Endometrial microvascular endothelial cells (primary cell): ENCODE measurements around the gene FABP6. TPM values are rescaled to one million over a fixed set of nuclear protein-coding genes. Genes with fewer than 3 reads are reported as not detected.

Experiments used
- in situ Hi-C: cut with HindIII; loops from 2 replicates; pipeline ENCODE4 v1.10.0; 2017; ENCODE audit warnings: low sequenced_read_pairs, low pct_unique_long_range_greater_than_20kb; ENCODE audit errors: inconsistent ontology term
- total RNA-seq: library from RNA; depleted of rRNA; stranded (reverse); fragments of >200 nt; gene quantifications from one replicate; pipeline ENCODE4 v1.2.3, GENCODE V29; 2015; ENCODE audit errors: inconsistent ontology term

FABP6 gene
- total RNA-seq, 1 donor from 2014 or later = not detected

DNA sequence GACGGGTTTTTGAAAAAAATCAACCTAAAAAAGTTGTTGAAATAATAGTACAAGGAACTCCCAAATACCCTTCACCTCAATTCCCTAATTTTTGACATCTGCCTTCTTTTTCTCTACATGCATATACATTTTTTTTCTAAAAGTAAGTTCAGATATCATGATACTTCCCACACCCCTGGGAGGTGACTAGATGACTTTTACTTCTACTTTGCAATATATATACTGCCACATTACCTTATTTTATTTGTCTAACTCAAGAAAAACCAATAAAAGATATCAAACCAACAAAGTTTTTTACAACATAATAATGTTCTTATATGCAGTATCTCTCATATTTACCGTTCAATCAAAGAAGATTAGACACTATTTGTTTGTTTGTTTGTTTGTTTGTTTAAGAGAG, 52.0 kb downstream of the FABP6 start:
- in situ Hi-C loops = no loop called here

DNA sequence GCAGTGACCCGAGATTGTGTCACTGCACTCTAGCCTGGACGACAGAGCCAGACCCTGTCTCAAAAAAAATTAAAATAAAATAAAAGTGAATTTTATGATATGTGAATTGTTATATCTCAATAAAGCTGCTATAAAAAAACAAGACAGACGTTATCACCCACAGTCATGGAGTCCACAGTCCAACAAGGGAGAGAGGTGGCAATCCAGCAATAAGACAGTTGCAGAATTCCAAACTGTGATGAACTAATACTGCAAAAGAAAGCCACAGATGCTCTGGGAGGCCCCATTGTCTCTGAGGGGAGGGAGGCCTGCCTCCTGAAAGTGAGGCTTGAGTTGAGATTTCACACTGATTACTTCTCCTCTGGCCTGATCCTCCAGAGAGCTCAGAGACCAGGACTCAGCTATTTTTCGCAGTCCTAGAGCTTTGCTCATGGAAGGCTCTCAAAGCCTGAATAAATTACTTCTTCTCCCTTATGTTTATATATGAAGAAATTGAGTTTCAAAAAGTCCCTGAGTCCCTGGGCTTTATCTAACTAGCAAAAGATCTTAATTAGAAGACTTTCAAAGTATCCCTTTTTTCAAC, 55.1 kb downstream of the FABP6 start:
- in situ Hi-C loops = no loop called here

DNA sequence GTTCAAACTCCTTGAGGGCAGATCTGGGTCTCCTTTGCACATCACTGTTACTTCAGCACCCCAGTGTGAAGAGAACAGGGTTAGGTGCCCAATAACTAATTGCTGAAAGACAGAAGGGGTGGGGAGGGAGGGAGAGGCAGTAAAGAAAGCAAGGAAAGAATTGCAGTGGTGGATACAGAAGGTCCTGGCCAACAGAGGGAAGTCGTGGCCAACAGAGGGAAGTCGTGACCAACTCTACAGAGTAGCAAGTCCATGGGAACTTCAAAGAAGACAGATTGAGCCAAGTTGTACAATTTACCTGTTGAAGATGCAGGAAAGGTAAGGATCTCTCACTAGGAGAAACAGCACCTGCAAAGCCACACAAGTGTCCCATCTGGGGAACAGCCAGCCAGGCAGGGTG, 56.0 kb downstream of the FABP6 start:
- in situ Hi-C loops = no loop called here

DNA sequence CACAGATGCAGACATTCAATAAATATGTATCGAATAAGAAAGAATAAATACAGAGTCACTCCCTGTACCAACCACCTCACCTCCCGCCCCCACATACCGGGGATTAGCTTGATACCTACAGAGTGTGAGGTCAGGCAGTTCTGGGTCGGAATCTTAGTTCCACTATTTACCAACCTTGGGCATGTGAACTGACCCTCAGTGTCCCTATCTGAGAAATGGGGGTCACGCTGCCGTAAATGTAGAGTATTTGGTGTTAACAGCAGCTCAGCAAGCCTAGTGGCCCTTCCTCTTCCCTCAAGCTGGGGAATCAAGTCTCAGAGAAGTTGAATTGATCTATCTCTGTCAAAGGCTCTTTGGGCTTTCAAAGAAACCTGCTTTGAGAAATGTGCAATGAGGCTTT, 57.6 kb downstream of the FABP6 start:
- in situ Hi-C loops = no loop called here

DNA sequence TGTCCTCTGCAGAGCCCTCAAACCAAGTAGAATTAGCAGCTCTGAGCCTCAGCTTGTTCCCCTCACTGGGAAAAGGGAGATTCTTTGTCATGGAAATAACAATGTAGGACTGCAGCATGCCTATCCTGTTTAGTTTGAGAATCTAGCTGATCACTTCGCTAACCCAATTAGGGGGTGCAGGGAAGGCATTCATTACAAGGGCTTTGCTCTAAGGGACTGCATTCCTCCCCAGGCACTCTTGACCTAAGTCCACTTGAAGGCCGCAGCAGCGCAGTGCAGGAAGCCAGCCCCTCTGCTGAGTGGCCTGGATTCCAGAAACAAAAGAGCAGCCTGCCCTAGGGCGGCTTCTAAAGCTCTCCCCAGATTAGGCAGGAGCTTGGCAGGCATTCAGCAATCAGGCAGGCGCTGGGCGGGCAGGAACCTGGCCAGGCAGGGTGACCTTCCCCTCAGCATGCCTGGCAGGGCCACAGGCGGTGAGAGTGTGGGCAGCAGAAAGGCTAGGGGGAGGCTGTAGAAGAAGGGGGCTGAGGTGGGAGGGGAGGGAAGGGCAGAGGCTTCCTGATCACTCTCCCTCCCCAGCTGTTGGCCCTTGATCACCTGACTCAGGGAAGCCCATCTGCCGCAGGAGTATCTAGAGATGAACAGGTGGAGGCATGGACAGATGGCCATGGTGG, 58.2 kb downstream of the FABP6 start:
- in situ Hi-C loops = no loop called here

Other genes with a start within 250 kb of the FABP6 start
- gene TTC1, start 220.4 kb upstream of the FABP6 start, total RNA-seq = 55.6 TPM
- 21.9 TPM for gene PWWP2A, start 110.1 kb upstream of the FABP6 start, total RNA-seq
- gene CCNJL, start 83.1 kb downstream of the FABP6 start, total RNA-seq = 8.6 TPM
- not detected for gene C1QTNF2, start 141.1 kb downstream of the FABP6 start, total RNA-seq
- 1.0 TPM for gene FAM200C, start 170.5 kb downstream of the FABP6 start, total RNA-seq
- gene SLU7, start 189.6 kb downstream of the FABP6 start, total RNA-seq = 35.5 TPM
- 187 TPM for gene PTTG1, start 192.3 kb downstream of the FABP6 start, total RNA-seq